GM12878 (cell line): ENCODE results near the gene PDE9A. TPM values are rescaled to one million over a fixed set of nuclear protein-coding genes. Genes with fewer than 3 reads are reported as not detected.

Experiments
- CHD2 ChIP-seq: IDR thresholded peaks from 2 replicates; pipeline ENCODE4 v1.6.1; 2011; ENCODE audit warnings: low read depth, low read length, improper control_type of control experiment, borderline replicate concordance
- CTCF ChIP-seq, 3 experiments: IDR thresholded peaks in 2 of 3; conservative IDR thresholded peaks in 1 of 3; 2 replicates each; pipeline ENCODE4 v1.5.1; 2011; ENCODE audit warnings: low read depth in 3 of 3, low read length in 3 of 3, mild to moderate bottlenecking in 3 of 3, control low read depth in 2 of 3, moderate library complexity in 2 of 3, inconsistent platforms in 1 of 3, mixed read lengths in 1 of 3; ENCODE audit not compliant: control insufficient read depth in 2 of 3, insufficient read depth in 1 of 3; ENCODE audit errors: extremely low read depth in 1 of 3
- HDAC6 ChIP-seq: fragments of 200-600 bp; sonication (generic); IDR thresholded peaks from one replicate; pipeline ENCODE4 v1.8.0; 2017; ENCODE audit warnings: antibody characterized with exemption; ENCODE audit not compliant: unreplicated experiment
- IKZF2 ChIP-seq, 2 experiments: fragments of 450-650 bp; IDR thresholded peaks; 2 replicates each; pipeline ENCODE4 v1.6.1; 2017; ENCODE audit warnings: mild to moderate bottlenecking in 2 of 2, moderate library complexity in 2 of 2
- NFXL1 ChIP-seq: fragments of 450-650 bp; IDR thresholded peaks from 2 replicates; pipeline ENCODE4 v1.6.1; 2017; ENCODE audit warnings: antibody characterized with exemption, mild to moderate bottlenecking, borderline replicate concordance
- SP1 ChIP-seq: IDR thresholded peaks from one replicate; pipeline ENCODE4 v1.6.1; 2011; ENCODE audit warnings: low read depth, low read length
- polyA plus RNA-seq, 11 experiments: library from polyadenylated mRNA; depleted of rRNA in 4 of 11; unstranded in 6 of 11; stranded (reverse) in 5 of 11; fragments of >200 nt; fragmentation: Nextera tagmentation in 4 of 11; fragmentation: Illumina TruSeq in 1 of 11; extraction: Ambion mirVana in 4 of 11; extraction: Trizol in 1 of 11; gene quantifications; 1 replicate in 1 of 11; 2 replicates in 10 of 11; pipeline versions ENCODE4 v1.2.1 to v1.2.3, GENCODE V29; 2011 to 2016; ENCODE audit warnings: inconsistent platforms in 2 of 11, missing spikeins in 2 of 11, low read depth in 1 of 11
- total RNA-seq, 4 experiments: library from RNA; depleted of rRNA in 3 of 4; stranded (reverse); fragments of >200 nt in 3 of 4; fragmentation: Illumina TruSeq in 1 of 4; extraction: Trizol in 1 of 4; gene quantifications; 2 replicates each; pipeline versions ENCODE4 v1.2.1 to v1.2.3, GENCODE V29; 2013 to 2021
- TF ChIP-seq, protein P1 (sequence below): fragments of 450-650 bp; IDR thresholded peaks from 2 replicates; pipeline ENCODE4 v1.6.1; 2017; ENCODE audit warnings: low read depth, mild to moderate bottlenecking, moderate library complexity
- TF ChIP-seq, protein P2 (sequence below): fragments of 450-650 bp; conservative IDR thresholded peaks from 2 replicates; pipeline ENCODE4 v1.6.1; 2017; ENCODE audit warnings: mild to moderate bottlenecking, moderate library complexity
- TF ChIP-seq, protein P3 (sequence below): fragments of 450-650 bp; IDR thresholded peaks from 2 replicates; pipeline ENCODE4 v1.6.1; 2016; ENCODE audit warnings: mild to moderate bottlenecking
- TF ChIP-seq, protein P4 (sequence below): fragments of 450-650 bp; IDR thresholded peaks from 2 replicates; pipeline ENCODE4 v1.6.1; 2018; ENCODE audit warnings: mild to moderate bottlenecking, low read depth, moderate library complexity; ENCODE audit not compliant: partially characterized antibody

Gene PDE9A
- total and polyA plus RNA-seq, 10 of the 15 experiments (the other 5 are each of a cell fraction or from before 2014, with no cell fraction given), result 0.08 to 0.45 (median 0.20) TPM; not detected in 1

DNA sequence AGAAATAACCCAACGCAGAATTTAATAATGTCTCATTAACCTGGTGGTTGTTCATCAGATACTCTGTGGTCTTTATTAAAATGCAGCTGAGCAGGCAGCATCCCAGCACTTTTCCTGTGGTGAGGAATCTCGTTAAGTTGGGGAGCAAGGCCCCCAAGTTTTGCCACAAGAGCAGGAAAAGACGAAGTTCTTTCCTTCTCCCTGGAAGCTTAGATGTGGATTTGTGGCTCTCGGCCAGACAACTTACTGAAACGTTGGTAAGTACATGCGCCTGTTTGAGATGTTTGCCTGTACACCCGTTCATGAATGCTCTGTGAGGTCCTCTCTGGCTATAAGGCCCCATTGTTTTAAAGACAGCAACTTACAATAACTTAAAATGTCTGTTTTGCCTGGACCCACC lies 34.3 kb upstream of the PDE9A start (continued):
- TF ChIP-seq, protein P1, sequence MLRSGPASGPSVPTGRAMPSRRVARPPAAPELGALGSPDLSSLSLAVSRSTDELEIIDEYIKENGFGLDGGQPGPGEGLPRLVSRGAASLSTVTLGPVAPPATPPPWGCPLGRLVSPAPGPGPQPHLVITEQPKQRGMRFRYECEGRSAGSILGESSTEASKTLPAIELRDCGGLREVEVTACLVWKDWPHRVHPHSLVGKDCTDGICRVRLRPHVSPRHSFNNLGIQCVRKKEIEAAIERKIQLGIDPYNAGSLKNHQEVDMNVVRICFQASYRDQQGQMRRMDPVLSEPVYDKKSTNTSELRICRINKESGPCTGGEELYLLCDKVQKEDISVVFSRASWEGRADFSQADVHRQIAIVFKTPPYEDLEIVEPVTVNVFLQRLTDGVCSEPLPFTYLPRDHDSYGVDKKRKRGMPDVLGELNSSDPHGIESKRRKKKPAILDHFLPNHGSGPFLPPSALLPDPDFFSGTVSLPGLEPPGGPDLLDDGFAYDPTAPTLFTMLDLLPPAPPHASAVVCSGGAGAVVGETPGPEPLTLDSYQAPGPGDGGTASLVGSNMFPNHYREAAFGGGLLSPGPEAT, result no peak
- TF ChIP-seq, protein P2, sequence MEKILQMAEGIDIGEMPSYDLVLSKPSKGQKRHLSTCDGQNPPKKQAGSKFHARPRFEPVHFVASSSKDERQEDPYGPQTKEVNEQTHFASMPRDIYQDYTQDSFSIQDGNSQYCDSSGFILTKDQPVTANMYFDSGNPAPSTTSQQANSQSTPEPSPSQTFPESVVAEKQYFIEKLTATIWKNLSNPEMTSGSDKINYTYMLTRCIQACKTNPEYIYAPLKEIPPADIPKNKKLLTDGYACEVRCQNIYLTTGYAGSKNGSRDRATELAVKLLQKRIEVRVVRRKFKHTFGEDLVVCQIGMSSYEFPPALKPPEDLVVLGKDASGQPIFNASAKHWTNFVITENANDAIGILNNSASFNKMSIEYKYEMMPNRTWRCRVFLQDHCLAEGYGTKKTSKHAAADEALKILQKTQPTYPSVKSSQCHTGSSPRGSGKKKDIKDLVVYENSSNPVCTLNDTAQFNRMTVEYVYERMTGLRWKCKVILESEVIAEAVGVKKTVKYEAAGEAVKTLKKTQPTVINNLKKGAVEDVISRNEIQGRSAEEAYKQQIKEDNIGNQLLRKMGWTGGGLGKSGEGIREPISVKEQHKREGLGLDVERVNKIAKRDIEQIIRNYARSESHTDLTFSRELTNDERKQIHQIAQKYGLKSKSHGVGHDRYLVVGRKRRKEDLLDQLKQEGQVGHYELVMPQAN, result no peak
- TF ChIP-seq, protein P3, sequence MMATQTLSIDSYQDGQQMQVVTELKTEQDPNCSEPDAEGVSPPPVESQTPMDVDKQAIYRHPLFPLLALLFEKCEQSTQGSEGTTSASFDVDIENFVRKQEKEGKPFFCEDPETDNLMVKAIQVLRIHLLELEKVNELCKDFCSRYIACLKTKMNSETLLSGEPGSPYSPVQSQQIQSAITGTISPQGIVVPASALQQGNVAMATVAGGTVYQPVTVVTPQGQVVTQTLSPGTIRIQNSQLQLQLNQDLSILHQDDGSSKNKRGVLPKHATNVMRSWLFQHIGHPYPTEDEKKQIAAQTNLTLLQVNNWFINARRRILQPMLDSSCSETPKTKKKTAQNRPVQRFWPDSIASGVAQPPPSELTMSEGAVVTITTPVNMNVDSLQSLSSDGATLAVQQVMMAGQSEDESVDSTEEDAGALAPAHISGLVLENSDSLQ, result no peak
- no peak for TF ChIP-seq IKZF2 (IDR thresholded peaks at IDR 0.05)
- TF ChIP-seq CTCF (IDR thresholded peaks at IDR 0.05 in 2 of 3, conservative IDR thresholded peaks at IDR 0.05 in 1 of 3; ENCODE audit: control insufficient read depth in 2 of 3, extremely low read depth in 1 of 3, insufficient read depth in 1 of 3, low read depth in 3 of 3, low read length in 3 of 3), result no peak
- TF ChIP-seq, protein P4, sequence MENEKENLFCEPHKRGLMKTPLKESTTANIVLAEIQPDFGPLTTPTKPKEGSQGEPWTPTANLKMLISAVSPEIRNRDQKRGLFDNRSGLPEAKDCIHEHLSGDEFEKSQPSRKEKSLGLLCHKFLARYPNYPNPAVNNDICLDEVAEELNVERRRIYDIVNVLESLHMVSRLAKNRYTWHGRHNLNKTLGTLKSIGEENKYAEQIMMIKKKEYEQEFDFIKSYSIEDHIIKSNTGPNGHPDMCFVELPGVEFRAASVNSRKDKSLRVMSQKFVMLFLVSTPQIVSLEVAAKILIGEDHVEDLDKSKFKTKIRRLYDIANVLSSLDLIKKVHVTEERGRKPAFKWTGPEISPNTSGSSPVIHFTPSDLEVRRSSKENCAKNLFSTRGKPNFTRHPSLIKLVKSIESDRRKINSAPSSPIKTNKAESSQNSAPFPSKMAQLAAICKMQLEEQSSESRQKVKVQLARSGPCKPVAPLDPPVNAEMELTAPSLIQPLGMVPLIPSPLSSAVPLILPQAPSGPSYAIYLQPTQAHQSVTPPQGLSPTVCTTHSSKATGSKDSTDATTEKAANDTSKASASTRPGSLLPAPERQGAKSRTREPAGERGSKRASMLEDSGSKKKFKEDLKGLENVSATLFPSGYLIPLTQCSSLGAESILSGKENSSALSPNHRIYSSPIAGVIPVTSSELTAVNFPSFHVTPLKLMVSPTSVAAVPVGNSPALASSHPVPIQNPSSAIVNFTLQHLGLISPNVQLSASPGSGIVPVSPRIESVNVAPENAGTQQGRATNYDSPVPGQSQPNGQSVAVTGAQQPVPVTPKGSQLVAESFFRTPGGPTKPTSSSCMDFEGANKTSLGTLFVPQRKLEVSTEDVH, result no peak
- no peak for TF ChIP-seq HDAC6
- no peak for TF ChIP-seq CHD2
- TF ChIP-seq SP1, result no peak
- TF ChIP-seq NFXL1, result no peak
